GM18909 (cell line): ENCODE data around the gene LCOR.
A peak's percentile ranks its signal among the peaks of the same experiment; 100 is the strongest.
"Not testable (repeated sequence)": the region's sequence is repeated elsewhere in the genome, so short reads cannot be mapped to it uniquely, and the experiment has no call there.

Source experiments
- ATAC-seq: cut with Tn5 transposase; IDR thresholded peaks from one replicate; pipeline ENCODE4 v1.9.1; 2021; ENCODE audit warnings: mild to moderate bottlenecking; ENCODE audit not compliant: unreplicated experiment, poor library complexity

LCOR gene

DNA sequence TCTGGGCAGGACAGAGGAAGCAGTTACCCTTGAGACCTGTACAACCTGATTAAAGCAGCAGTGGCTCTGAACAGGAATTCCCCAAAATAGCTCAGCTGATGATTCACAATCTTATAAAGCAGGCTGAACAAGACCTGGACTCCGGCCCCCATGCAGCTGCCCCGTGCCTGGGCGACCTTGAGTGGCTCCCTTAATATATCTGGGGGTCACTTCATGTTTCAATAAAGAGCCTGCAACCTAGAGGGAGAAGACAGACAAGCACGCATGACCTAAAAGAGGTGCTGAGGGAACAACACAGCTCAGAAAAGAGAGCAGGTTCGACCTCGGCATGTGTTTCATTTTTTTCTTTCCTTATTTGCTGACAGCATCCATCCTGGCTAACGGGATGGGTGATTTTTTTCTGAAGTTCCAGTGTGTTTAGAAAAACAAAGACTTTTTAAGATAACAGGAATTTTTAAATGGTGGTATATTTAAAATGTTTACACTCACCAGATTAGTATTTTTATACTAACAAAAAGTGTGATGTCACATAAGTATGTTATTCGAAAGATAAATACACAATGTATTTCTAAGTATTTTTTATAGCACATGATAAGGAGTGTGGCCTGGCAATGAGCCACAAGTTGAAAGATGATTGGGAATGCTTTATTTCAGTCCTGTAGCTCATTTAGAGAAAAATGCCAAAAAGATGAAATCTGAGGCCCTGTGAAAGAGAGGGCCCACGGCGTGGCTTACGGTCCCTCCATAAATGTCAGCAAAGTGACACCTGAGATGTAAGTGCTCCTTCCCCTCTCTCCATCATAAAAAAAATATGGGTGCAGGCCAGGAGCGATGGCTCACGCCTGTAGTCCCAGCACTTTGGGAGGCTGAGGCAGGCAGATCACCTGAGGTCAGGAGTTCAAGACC lies 192.3 kb downstream of the LCOR start:
- ATAC-seq = no peak

DNA sequence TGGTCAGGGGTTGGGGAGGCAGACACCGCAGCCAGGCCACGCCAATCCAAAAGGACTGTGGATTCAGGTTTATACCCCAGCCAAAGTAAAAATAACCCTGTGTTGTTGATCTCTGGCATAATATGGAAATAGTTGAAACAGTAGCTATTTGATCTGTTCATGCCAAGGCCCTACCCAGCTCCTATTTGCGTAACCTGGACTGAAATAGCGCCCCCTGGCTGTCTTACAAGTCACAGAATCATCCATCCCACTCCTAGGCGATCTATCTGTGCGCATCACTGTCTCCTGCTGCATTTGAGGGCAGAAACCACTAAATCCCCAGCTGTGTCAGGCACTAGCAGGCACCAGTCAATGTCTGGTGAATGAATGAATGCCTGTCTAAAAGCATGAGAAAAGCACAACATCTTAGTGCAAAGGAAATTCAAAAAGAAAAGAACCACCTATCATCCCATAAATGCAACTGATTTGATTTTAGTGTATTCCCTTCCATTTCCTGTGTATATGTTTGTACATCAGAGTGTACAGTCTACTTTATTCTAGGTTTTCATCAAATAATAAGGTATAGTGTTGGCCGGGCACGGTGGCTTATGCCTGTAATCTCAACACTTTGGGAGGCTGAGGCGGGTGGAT lies 193.6 kb downstream of the LCOR start:
- ATAC-seq = no peak

- ATAC-seq = no peak
Observed at GRCh38 chr10:97028126-97028831, 196.2 kb downstream of the LCOR start.

GRCh38 chr10:97028832-97029178 lies 196.7 kb downstream of the LCOR start:
- no peak for ATAC-seq

DNA sequence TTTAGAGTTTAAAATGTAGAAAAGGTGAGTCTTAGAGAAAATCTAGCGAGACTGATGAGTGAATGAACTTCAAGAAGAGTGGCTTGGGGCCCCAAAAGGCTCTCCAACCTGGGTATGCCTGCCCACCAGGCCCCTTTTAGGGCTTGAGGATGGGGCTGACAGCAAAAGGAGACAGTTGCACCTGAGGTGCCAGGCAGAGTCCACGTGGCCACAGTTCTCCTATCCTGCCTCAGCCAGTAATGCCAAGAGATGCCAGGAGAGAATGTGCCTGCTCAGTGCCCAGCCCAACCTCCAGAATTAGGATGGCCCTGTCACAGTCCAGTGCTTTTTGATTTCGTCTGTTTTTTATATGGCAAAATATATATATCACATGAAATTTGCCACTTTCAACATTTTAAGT lies 197.2 kb downstream of the LCOR start:
- no peak for ATAC-seq

GRCh38 chr10:97030894-97031293 lies 198.8 kb downstream of the LCOR start:
- no peak for ATAC-seq

GRCh38 chr10:97031459-97031858 lies 199.4 kb downstream of the LCOR start:
- ATAC-seq = no peak

DNA sequence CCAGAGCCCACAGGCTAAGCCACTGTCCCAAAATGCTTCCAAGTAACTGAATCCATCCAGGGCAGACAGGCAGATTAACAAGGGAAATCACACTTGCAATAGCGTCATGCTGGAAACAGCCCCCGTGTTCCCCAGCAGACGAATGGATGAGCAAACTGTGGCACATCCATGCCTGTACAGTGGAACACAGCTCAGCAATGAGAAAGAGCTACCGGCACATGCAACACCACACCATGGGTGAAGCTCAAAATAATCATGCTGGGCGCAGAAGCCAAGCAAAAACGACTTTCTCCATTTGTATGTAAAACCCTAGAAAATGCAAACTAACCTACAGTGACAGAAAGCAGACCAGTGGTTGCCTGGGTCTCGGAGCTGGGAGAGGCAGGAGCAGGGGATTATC lies 200.5 kb downstream of the LCOR start:
- ATAC-seq = no peak

DNA sequence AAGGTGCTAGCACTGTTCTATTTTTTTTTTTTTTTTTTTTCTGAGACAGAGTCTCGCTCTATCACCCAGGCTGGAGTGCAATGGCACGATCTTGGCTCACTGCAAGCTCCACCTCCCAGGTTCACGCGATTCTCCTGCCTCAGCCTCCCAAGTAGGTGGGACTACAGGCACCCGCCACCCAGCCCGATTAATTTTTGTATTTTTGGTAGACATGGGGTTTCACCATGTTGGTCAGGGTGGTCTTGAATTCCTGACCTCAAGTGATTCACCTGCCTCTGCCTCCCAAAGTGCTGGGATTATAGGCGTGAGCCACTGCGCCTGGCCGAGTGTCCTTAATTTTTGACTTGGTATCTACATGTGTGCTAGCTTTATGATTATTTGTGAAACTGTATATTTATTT lies 201.7 kb downstream of the LCOR start:
- not testable (repeated sequence) for ATAC-seq

GRCh38 chr10:97034301-97034700 lies 202.2 kb downstream of the LCOR start:
- no peak for ATAC-seq

GRCh38 chr10:97034958-97035769 lies 203.1 kb downstream of the LCOR start:
- ATAC-seq = no peak

GRCh38 chr10:97037365-97038361 lies 205.6 kb downstream of the LCOR start:
- peak; percentile 80 for ATAC-seq

DNA sequence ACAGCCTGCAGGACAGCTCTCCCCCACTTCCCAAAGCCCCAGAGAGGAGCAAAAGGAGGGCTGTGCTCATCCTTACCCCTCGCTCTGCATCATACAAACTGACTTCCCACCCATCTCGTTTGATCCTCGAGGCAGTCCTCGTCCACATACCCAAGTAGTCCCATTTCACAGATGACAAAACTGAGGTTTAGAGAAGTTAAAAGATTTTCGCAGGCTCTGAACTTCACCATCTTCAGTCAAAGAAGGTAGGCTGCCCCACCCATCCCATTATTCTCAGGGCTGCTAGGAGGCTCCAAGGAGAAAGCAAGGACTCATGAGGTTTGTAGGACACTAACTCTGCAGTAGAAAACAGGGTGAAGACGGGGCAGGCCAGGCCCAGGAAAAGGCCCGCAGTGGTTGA lies 206.6 kb downstream of the LCOR start:
- ATAC-seq = no peak

GRCh38 chr10:97039538-97040247 lies 207.6 kb downstream of the LCOR start:
- ATAC-seq = no peak

DNA sequence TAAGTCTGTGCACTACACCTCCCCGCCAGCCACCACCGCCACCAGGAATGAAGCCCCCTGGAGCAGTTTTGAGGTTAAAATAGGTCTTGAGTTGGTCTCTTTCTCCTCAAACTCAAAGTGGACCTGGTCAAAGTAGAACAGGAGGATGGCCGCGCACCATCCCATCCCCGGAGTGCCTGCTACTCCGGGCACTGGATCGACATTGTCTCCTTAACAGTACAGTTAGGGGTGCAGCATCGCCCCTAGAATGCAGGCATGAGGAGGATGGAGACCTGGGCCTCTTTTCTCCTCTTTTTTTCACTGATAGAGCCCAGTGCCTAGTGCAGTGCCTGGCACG lies 208.1 kb downstream of the LCOR start:
- ATAC-seq = no peak

DNA sequence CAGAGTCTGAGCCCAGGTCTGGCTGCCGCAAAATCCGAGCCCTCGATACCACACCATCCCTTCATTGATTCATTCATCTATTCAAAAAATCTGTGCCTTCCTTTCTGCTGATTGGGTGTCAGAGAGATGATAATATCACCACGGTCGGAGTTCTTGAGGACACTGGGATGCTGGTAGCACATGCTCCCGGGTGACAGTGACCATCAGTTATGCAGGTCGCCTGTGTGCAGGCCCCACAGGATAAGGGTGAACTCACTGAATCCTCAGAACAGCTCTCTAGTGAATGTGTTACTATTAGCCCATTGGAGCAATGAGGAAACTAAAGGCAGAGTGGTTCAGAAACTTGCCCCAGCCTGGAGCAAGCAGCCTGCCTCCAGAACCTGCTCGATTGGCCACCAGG lies 208.6 kb downstream of the LCOR start:
- ATAC-seq = no peak

DNA sequence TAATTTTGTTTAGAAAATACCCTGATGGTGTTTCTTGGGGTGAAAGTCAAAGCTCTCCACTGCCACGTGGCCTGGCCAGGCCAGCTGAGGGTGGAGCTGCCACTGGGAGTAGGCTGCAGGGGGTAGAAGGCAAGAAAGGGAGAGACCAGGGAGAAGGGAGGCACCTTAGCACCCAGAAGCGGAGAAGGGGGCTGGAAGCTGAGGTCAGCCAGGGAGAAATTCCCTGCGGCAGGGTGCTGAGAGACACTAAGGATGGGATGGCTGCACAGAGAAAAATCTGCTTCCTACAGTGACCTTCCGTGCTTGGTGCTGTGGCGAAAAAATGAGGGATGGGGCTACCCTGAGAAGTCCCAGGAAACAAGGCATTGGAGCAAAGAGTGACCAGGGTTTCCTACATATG lies 210.0 kb downstream of the LCOR start:
- no peak for ATAC-seq

DNA sequence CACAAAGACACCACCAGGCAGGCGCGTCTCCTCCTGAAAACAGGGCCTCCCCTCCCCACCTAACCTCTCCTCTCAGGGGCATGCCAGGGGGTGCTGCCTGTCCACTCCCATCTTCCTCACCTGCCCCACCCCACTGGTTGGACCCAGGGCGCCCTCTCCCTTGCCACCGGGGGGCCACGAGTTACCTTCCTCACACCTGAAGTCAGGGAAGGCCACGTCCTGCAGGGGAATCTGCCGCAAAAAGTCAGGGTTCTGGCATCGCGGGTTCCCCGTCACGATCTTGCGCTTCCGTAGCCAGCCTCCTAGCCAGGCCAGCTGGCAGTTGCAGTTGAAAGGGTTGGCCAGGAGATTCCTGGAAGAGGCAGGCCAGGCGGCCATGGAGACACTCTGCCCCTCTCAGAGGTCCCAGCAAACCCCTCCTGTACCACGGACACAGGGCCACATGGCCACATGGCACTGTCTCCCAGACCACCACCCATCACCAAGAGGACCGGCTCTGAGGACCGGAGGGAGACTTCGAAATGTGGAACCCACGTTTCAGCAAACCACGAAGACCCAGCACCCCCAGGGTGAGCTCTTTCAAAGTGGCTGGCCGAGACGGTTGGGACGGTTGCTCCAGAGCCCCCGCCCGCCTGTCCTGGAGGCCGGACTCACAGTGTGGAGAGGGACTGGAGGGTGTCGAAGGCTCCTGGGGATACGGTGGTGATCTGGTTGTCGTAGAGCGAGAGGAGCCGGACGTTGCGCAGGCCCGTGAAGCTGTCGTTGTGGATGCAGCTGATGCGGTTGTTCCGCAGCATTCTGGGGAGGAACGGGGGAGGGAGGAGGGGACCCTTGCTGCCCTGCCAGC lies 210.8 kb downstream of the LCOR start:
- no peak for ATAC-seq
